Measurements from ENCODE around the gene TBL1XR1.

TBL1XR1 gene

DNA sequence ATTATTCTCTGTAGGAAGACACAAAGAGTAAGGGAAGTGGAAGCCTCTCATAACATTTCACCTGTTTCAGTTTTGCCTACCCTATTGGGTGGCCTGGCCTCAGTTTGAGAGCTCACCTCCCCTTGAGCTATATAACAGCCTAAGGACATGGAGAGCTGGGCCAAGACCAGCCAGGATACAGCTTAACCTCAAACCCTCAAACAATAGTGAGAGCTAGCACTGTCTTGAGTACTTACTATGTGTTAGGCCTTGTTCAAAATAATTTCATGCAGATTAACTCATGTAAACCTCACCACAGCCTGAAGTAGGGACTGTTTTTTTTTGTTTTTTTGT lies 15.0 kb upstream of the TBL1XR1 start:
- H2AFZ ChIP-seq (ENCODE audit: low read length): no peak overlapping the region
- no peaks in the 10 kb centered on the region for H3K27me3 ChIP-seq (ENCODE audit: control insufficient read depth in 3 of 3, insufficient read depth in 3 of 3, low read depth in 1 of 3, low read length in 3 of 3)

DNA sequence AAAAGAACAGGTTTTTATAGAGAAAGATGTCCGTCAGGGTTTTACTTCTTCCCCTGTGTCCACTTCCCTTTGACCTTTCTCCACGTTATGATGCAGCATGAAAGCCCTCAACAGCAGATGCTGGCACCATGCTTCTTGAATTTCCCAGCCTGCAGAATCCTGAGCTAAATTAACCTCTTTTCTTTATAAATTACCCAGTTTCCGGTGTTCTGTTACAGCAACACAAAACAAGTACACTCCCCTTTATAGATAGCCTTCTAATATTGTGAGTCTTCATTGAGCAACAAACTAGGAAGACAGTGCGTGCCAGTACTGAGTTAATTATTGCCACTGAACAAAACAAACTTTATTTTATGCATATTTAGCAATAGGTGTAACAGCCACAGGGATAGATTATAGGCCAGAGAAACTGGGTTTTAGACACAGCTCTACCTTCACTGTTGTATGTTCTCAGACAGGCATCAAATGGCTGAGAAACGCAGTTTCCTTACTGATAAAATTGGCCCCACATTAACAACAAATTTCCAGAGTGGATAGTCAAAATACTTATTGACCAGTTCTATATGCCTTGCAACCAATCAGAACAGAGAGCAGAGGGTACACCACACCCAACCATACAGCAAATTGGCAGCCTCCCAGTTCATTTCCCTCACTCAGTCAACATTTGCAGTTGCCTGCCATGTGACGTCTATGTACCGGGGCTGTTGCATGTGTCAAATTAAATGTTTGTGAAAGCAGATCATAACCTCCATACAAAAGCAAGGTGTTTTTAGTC lies 14.4 kb upstream of the TBL1XR1 start:
- no peak overlapping the region for H4K91ac ChIP-seq (ENCODE audit: low read depth, low read length, poor library complexity)
- no peaks in the 10 kb centered on the region for H3K36me3 ChIP-seq (replicated peaks in 1 of 2; ENCODE audit: control insufficient read depth in 2 of 2, insufficient read depth in 2 of 2, low read length in 2 of 2)
- H2BK15ac ChIP-seq (ENCODE audit: low read length): no peak overlapping the region
- no CpG with 5 or more reads among the region's 7 CpGs for WGBS, 2 donors (ENCODE audit: extremely low coverage in 2 of 2, insufficient read length in 2 of 2, insufficient replicate concordance in 1 of 2)
- peak overlapping the region; percentile 51 for H2AFZ ChIP-seq (ENCODE audit: low read length)
- no peak overlapping the region for H3K4me3 ChIP-seq (ENCODE audit: low read length in 2 of 2)
- no peak for DNase-seq (ENCODE audit: low spot score)
- H3K14ac ChIP-seq (ENCODE audit: low read length): no peak overlapping the region
- H2BK5ac ChIP-seq (ENCODE audit: low read length): no peak overlapping the region
- no peak overlapping the region for H2AK5ac ChIP-seq (ENCODE audit: low read depth, low read length)
- H3K4me2 ChIP-seq (ENCODE audit: insufficient read depth, low read length, poor library complexity, severe bottlenecking): no peak overlapping the region
- no peak overlapping the region for H2BK120ac ChIP-seq (ENCODE audit: low read depth, low read length)
- no peaks in the 10 kb centered on the region for H3K9me3 ChIP-seq (replicated peaks in 1 of 2; ENCODE audit: control insufficient read depth in 2 of 2, insufficient read depth in 1 of 2, low read depth in 1 of 2, low read length in 2 of 2)
- H4K8ac ChIP-seq (ENCODE audit: low read depth, low read length): no peak overlapping the region
- H3K27ac ChIP-seq (replicated peaks; ENCODE audit: low read length): no peak overlapping the region
- no peaks in the 10 kb centered on the region for H3K27me3 ChIP-seq (ENCODE audit: control insufficient read depth in 3 of 3, insufficient read depth in 3 of 3, low read depth in 1 of 3, low read length in 3 of 3)
- no peak overlapping the region for H3K4ac ChIP-seq (ENCODE audit: low read length)
- H3K18ac ChIP-seq (ENCODE audit: low read length): no peak overlapping the region
- no peak overlapping the region for H2BK12ac ChIP-seq (ENCODE audit: low read length)
- no peak overlapping the region for H3K9ac ChIP-seq (ENCODE audit: low read depth, low read length, poor library complexity)
- H3K23ac ChIP-seq (ENCODE audit: low read depth, low read length, poor library complexity): no peak overlapping the region
- no peaks in the 10 kb centered on the region for H3K79me1 ChIP-seq (ENCODE audit: low read depth, low read length)
- H3K4me1 ChIP-seq (ENCODE audit: control insufficient read depth in 2 of 2, insufficient read depth in 1 of 2, low read depth in 1 of 2, low read length in 2 of 2): no peaks in the 10 kb centered on the region

More for the DNA sequence above, 15.0 kb upstream of the TBL1XR1 start:
- Histone ChIP-seq H3K4me2 (ENCODE audit: insufficient read depth, low read length, poor library complexity, severe bottlenecking) (no peak overlapping the region), H4K91ac (ENCODE audit: low read depth, low read length, poor library complexity) (no peak overlapping the region), H2BK15ac (ENCODE audit: low read length) (no peak overlapping the region), H3K4ac (ENCODE audit: low read length) (no peak overlapping the region), H3K4me1 (ENCODE audit: control insufficient read depth in 2 of 2, insufficient read depth in 1 of 2, low read depth in 1 of 2, low read length in 2 of 2) (no peaks in the 10 kb centered on the region), H3K18ac (ENCODE audit: low read length) (no peak overlapping the region), H4K8ac (ENCODE audit: low read depth, low read length) (no peak overlapping the region), H2BK5ac (ENCODE audit: low read length) (no peak overlapping the region), H3K9ac (ENCODE audit: low read depth, low read length, poor library complexity) (no peak overlapping the region), H2BK120ac (ENCODE audit: low read depth, low read length) (no peak overlapping the region), H3K79me1 (ENCODE audit: low read depth, low read length) (no peaks in the 10 kb centered on the region), H3K9me3 (replicated peaks in 1 of 2; ENCODE audit: control insufficient read depth in 2 of 2, insufficient read depth in 1 of 2, low read depth in 1 of 2, low read length in 2 of 2) (no peaks in the 10 kb centered on the region), H3K36me3 (replicated peaks in 1 of 2; ENCODE audit: control insufficient read depth in 2 of 2, insufficient read depth in 2 of 2, low read length in 2 of 2) (no peaks in the 10 kb centered on the region), H3K14ac (ENCODE audit: low read length) (no peak overlapping the region), H3K4me3 (ENCODE audit: low read length in 2 of 2) (no peak overlapping the region), H2AK5ac (ENCODE audit: low read depth, low read length) (no peak overlapping the region), H2BK12ac (ENCODE audit: low read length) (no peak overlapping the region), H3K27ac (replicated peaks; ENCODE audit: low read length) (no peak overlapping the region), H3K23ac (ENCODE audit: low read depth, low read length, poor library complexity) (no peak overlapping the region)
- no peak for DNase-seq (ENCODE audit: low spot score)

GRCh38 chr3:177210744-177211502 lies 13.6 kb upstream of the TBL1XR1 start:
- H4K8ac ChIP-seq (ENCODE audit: low read depth, low read length): no peak overlapping the region
- H3K4ac ChIP-seq (ENCODE audit: low read length): no peak overlapping the region
- H2BK12ac ChIP-seq (ENCODE audit: low read length): no peak overlapping the region
- no peak overlapping the region for H3K4me3 ChIP-seq (ENCODE audit: low read length in 2 of 2)
- H2BK15ac ChIP-seq (ENCODE audit: low read length): no peak overlapping the region
- no peaks in the 10 kb centered on the region for H3K36me3 ChIP-seq (replicated peaks in 1 of 2; ENCODE audit: control insufficient read depth in 2 of 2, insufficient read depth in 2 of 2, low read length in 2 of 2)
- H4K91ac ChIP-seq (ENCODE audit: low read depth, low read length, poor library complexity): no peak overlapping the region
- no peak overlapping the region for H3K4me2 ChIP-seq (ENCODE audit: insufficient read depth, low read length, poor library complexity, severe bottlenecking)
- no peak overlapping the region for H3K14ac ChIP-seq (ENCODE audit: low read length)
- no peak overlapping the region for H3K23ac ChIP-seq (ENCODE audit: low read depth, low read length, poor library complexity)
- H3K4me1 ChIP-seq (ENCODE audit: control insufficient read depth in 2 of 2, insufficient read depth in 1 of 2, low read depth in 1 of 2, low read length in 2 of 2): no peaks in the 10 kb centered on the region
- H3K27me3 ChIP-seq (ENCODE audit: control insufficient read depth in 3 of 3, insufficient read depth in 3 of 3, low read depth in 1 of 3, low read length in 3 of 3): no peaks in the 10 kb centered on the region
- no CpG with 5 or more reads among the region's 11 CpGs for WGBS, 2 donors (ENCODE audit: extremely low coverage in 2 of 2, insufficient read length in 2 of 2, insufficient replicate concordance in 1 of 2)
- H3K79me1 ChIP-seq (ENCODE audit: low read depth, low read length): no peaks in the 10 kb centered on the region
- no peak overlapping the region for H2BK120ac ChIP-seq (ENCODE audit: low read depth, low read length)
- no peak overlapping the region for H3K9ac ChIP-seq (ENCODE audit: low read depth, low read length, poor library complexity)
- H3K27ac ChIP-seq (replicated peaks; ENCODE audit: low read length): no peak overlapping the region
- H3K9me3 ChIP-seq (replicated peaks in 1 of 2; ENCODE audit: control insufficient read depth in 2 of 2, insufficient read depth in 1 of 2, low read depth in 1 of 2, low read length in 2 of 2): no peaks in the 10 kb centered on the region
- H3K18ac ChIP-seq (ENCODE audit: low read length): no peak overlapping the region
- H2AK5ac ChIP-seq (ENCODE audit: low read depth, low read length): no peak overlapping the region
- H2AFZ ChIP-seq (ENCODE audit: low read length): peak overlapping the region; percentile 51
- H2BK5ac ChIP-seq (ENCODE audit: low read length): no peak overlapping the region
- no peak for DNase-seq (ENCODE audit: low spot score)

- no peak overlapping the region for H3K18ac ChIP-seq (ENCODE audit: low read length)
- H2AFZ ChIP-seq (ENCODE audit: low read length): no peak overlapping the region
- H3K36me3 ChIP-seq (replicated peaks in 1 of 2; ENCODE audit: control insufficient read depth in 2 of 2, insufficient read depth in 2 of 2, low read length in 2 of 2): no peaks in the 10 kb centered on the region
- H3K23ac ChIP-seq (ENCODE audit: low read depth, low read length, poor library complexity): no peak overlapping the region
- no peak overlapping the region for H2BK12ac ChIP-seq (ENCODE audit: low read length)
- H3K4me2 ChIP-seq (ENCODE audit: insufficient read depth, low read length, poor library complexity, severe bottlenecking): no peak overlapping the region
- H3K4me3 ChIP-seq (ENCODE audit: low read length in 2 of 2): no peak overlapping the region
- no peak overlapping the region for H3K9ac ChIP-seq (ENCODE audit: low read depth, low read length, poor library complexity)
- H3K9me3 ChIP-seq (replicated peaks in 1 of 2; ENCODE audit: control insufficient read depth in 2 of 2, insufficient read depth in 1 of 2, low read depth in 1 of 2, low read length in 2 of 2): peaks cover 0 to under 1% of the 10 kb centered on the region in 2 donors
- no peak overlapping the region for H2AK5ac ChIP-seq (ENCODE audit: low read depth, low read length)
- no peak overlapping the region for H2BK5ac ChIP-seq (ENCODE audit: low read length)
- WGBS, 2 donors (ENCODE audit: extremely low coverage in 2 of 2, insufficient read length in 2 of 2, insufficient replicate concordance in 1 of 2): no CpG with 5 or more reads among the region's 5 CpGs
- no peak overlapping the region for H3K4ac ChIP-seq (ENCODE audit: low read length)
- no peak overlapping the region for H4K8ac ChIP-seq (ENCODE audit: low read depth, low read length)
- DNase-seq (ENCODE audit: low spot score): no peak
- H3K27ac ChIP-seq (replicated peaks; ENCODE audit: low read length): no peak overlapping the region
- H4K91ac ChIP-seq (ENCODE audit: low read depth, low read length, poor library complexity): no peak overlapping the region
- no peak overlapping the region for H2BK120ac ChIP-seq (ENCODE audit: low read depth, low read length)
- no peaks in the 10 kb centered on the region for H3K79me1 ChIP-seq (ENCODE audit: low read depth, low read length)
- H3K14ac ChIP-seq (ENCODE audit: low read length): no peak overlapping the region
- no peak overlapping the region for H2BK15ac ChIP-seq (ENCODE audit: low read length)
- H3K27me3 ChIP-seq (ENCODE audit: control insufficient read depth in 3 of 3, insufficient read depth in 3 of 3, low read depth in 1 of 3, low read length in 3 of 3): no peaks in the 10 kb centered on the region
- no peaks in the 10 kb centered on the region for H3K4me1 ChIP-seq (ENCODE audit: control insufficient read depth in 2 of 2, insufficient read depth in 1 of 2, low read depth in 1 of 2, low read length in 2 of 2)
These were observed 12.2 kb upstream of the TBL1XR1 start for GRCh38 chr3:177209509-177209908.

Measured in neuronal stem cell (in vitro differentiated cells).